Stimulated activated CD8-positive, alpha-beta memory T cell treated with anti-CD3 and anti-CD28 coated beads, Interleukin-7, amount 100 ng/mL, for 48 hours (primary cell): Measurements from ENCODE around the gene CDK15.
"Not testable (repeated sequence)": the region's sequence is repeated elsewhere in the genome, so short reads cannot be mapped to it uniquely, and the experiment has no call there.

ENCODE experiments used
- DNase-seq, 2 donors: peaks; one replicate each; pipeline ENCODE4 v3.0.0-alpha.2; 2020; ENCODE audit warnings: low read depth in 1 of 2; ENCODE audit errors: extremely low read depth in 1 of 2

CDK15 gene

GRCh38 chr2:201827621-201828020, 21.3 kb downstream of the CDK15 start:
- no peak for DNase-seq

- no peak for DNase-seq
Observed at GRCh38 chr2:201828220-201828619, 21.9 kb downstream of the CDK15 start.

GRCh38 chr2:201830666-201831065, 24.3 kb downstream of the CDK15 start:
- DNase-seq = no peak

- no peak for DNase-seq
Observed at GRCh38 chr2:201831469-201831868, 25.1 kb downstream of the CDK15 start.

GRCh38 chr2:201833781-201834180, 27.4 kb downstream of the CDK15 start:
- DNase-seq = no peak

GRCh38 chr2:201835066-201835465, 28.7 kb downstream of the CDK15 start:
- no peak for DNase-seq

GRCh38 chr2:201837391-201837790, 31.1 kb downstream of the CDK15 start:
- DNase-seq = no peak

- no peak for DNase-seq
Observed at GRCh38 chr2:201837824-201838431, 31.6 kb downstream of the CDK15 start.

- no peak for DNase-seq
Observed at GRCh38 chr2:201839727-201840126, 33.4 kb downstream of the CDK15 start.

- DNase-seq = no peak
Observed at GRCh38 chr2:201840726-201841125, 34.4 kb downstream of the CDK15 start.

- no peak for DNase-seq
Observed at GRCh38 chr2:201842131-201842860, 36.0 kb downstream of the CDK15 start.

- DNase-seq = not testable (repeated sequence)
Observed at GRCh38 chr2:201844922-201845321, 38.6 kb downstream of the CDK15 start.

- no peak for DNase-seq
Observed at GRCh38 chr2:201847481-201847880, 41.1 kb downstream of the CDK15 start.

- no peak for DNase-seq
Observed at GRCh38 chr2:201852462-201852861, 46.1 kb downstream of the CDK15 start.

- no peak for DNase-seq
Observed at GRCh38 chr2:201852878-201853415, 46.6 kb downstream of the CDK15 start.

- no peak for DNase-seq
Observed at GRCh38 chr2:201854221-201854801, 48.0 kb downstream of the CDK15 start.

- DNase-seq = no peak
Observed at GRCh38 chr2:201854841-201855240, 48.5 kb downstream of the CDK15 start.

- no peak for DNase-seq
Observed at GRCh38 chr2:201855356-201855755, 49.0 kb downstream of the CDK15 start.

- no peak for DNase-seq
Observed at GRCh38 chr2:201857326-201857725, 51.0 kb downstream of the CDK15 start.

- peak in 1 of 2 donors; percentile 25 for DNase-seq
Observed at GRCh38 chr2:201858281-201859184, 52.2 kb downstream of the CDK15 start.

- no peak for DNase-seq
Observed at GRCh38 chr2:201859949-201860348, 53.6 kb downstream of the CDK15 start.
